ENCODE data around the gene LEFTY1. TPM values are rescaled to one million over a fixed set of nuclear protein-coding genes. Genes with fewer than 3 reads are reported as not detected.

Gene LEFTY1
- total RNA-seq, 2 experiments from 2014 or later = 0.09 to 1.0 TPM

GRCh38 chr1:225881959-225882693 is 6.8 kb downstream of the LEFTY1 start, which contains the start of gene TMEM63A:
Gene TMEM63A, minus strand, starts transcription at chr1:225882380. Its CDS starts 4,800 bp downstream, at chr1:225877580.
- peak within 1 kb of the TSS; percentile 96 for H3K4me2 ChIP-seq (ENCODE audit: low read length)
- H3K4me3 ChIP-seq (ENCODE audit: low read depth, low read length, poor library complexity, severe bottlenecking) = peak within 1 kb of the TSS; percentile 83
- TF ChIP-seq CTCF (conservative IDR thresholded peaks at IDR 0.05; ENCODE audit: low read length) = peak; percentile 47; the same call in 1 of the 2 replicates
- no peak for TF ChIP-seq EZH2phosphoT487 (IDR thresholded peaks at IDR 0.05; ENCODE audit: borderline replicate concordance, low read depth, low read length)
- ChIA-PET POLR2A (interaction anchor here (0.6 to 4.2 kb wide), 19 partner anchors 9 to 360 kb away, joined by 3 to 35 read pairs (median 5); partner anchors contain the start of genes PYCR2, SDE2 and SRP9), CTCF (ENCODE audit: unreplicated experiment) (interaction anchor here (0.6 to 1.9 kb wide), 7 partner anchors 12 to 401 kb away, joined by 3 to 5 read pairs (median 3); no protein-coding TSS in a partner anchor)
- H3K9me3 ChIP-seq (ENCODE audit: low read length) = no peaks in the 10 kb centered on the region
- H3K36me3 ChIP-seq (ENCODE audit: insufficient read depth, low read length) = peaks cover 6% of the 10 kb centered on the region; the same call in 1 of the 2 replicates
- DNase-seq (ENCODE audit: low spot score) = peak; percentile 86
- intact Hi-C loops (cut with micrococcal nuclease; ENCODE audit: unreplicated experiment) = loop anchor here (1.0 to 2.0 kb wide), 4 partner anchors 15 to 95 kb away; no protein-coding TSS in a partner anchor
- no peaks in the 10 kb centered on the region for H3K79me2 ChIP-seq (ENCODE audit: insufficient read depth, low read depth, low read length)
- H4K20me1 ChIP-seq (ENCODE audit: insufficient read depth, low read length) = no peaks in the 10 kb centered on the region
- H3K27ac ChIP-seq (ENCODE audit: low read depth, low read length, poor library complexity, severe bottlenecking) = peak within 1 kb of the TSS; percentile 32
- peak within 1 kb of the TSS; percentile 86 for H2AFZ ChIP-seq (ENCODE audit: low read length)
- peaks cover 47% of the 10 kb centered on the region for H3K4me1 ChIP-seq (ENCODE audit: insufficient read depth, low read length, poor library complexity, severe bottlenecking)
- no peaks in the 10 kb centered on the region for H3K9me2 ChIP-seq (ENCODE audit: insufficient read depth, low read length)
- BruUV-seq (replicated peaks) = no TSS peak

GRCh38 chr1:225881081-225881958 is 7.6 kb downstream of the LEFTY1 start:
- H3K4me2 ChIP-seq (ENCODE audit: low read length) = peak overlapping the region; percentile 96
- H3K79me2 ChIP-seq (ENCODE audit: insufficient read depth, low read depth, low read length) = no peaks in the 10 kb centered on the region
- H3K4me1 ChIP-seq (ENCODE audit: insufficient read depth, low read length, poor library complexity, severe bottlenecking) = peaks cover 47% of the 10 kb centered on the region
- H3K4me3 ChIP-seq (ENCODE audit: low read depth, low read length, poor library complexity, severe bottlenecking) = peak overlapping the region; percentile 83
- intact Hi-C loops (cut with micrococcal nuclease; ENCODE audit: unreplicated experiment) = loop anchor here (2.0 kb wide), 2 partner anchors 33 to 95 kb away; no protein-coding TSS in a partner anchor
- H2AFZ ChIP-seq (ENCODE audit: low read length) = peak overlapping the region; percentile 86
- H3K9me3 ChIP-seq (ENCODE audit: low read length) = no peaks in the 10 kb centered on the region
- POLR2A ChIA-PET = interaction anchor here (0.7 to 4.2 kb wide), 14 partner anchors 10 to 118 kb away, joined by 3 to 35 read pairs (median 5); partner anchors contain the start of genes SDE2 and SRP9
- H3K27ac ChIP-seq (ENCODE audit: low read depth, low read length, poor library complexity, severe bottlenecking) = peak overlapping the region; percentile 32
- H4K20me1 ChIP-seq (ENCODE audit: insufficient read depth, low read length) = no peaks in the 10 kb centered on the region
- DNase-seq (ENCODE audit: low spot score) = peak; percentile 48
- CTCF ChIA-PET (ENCODE audit: unreplicated experiment) = interaction anchor here (1.0 to 1.9 kb wide), 4 partner anchors 11 to 401 kb away, joined by 4 to 5 read pairs (median 4); no protein-coding TSS in a partner anchor
- no peaks in the 10 kb centered on the region for H3K9me2 ChIP-seq (ENCODE audit: insufficient read depth, low read length)
- H3K36me3 ChIP-seq (ENCODE audit: insufficient read depth, low read length) = peaks cover 10% of the 10 kb centered on the region; the same call in 1 of the 2 replicates
- TSS peak; percentile 55 for BruUV-seq (replicated peaks)
- TF ChIP-seq EZH2phosphoT487 (IDR thresholded peaks at IDR 0.05; ENCODE audit: borderline replicate concordance, low read depth, low read length) (no peak), CTCF (conservative IDR thresholded peaks at IDR 0.05; ENCODE audit: low read length) (no peak)

All from OCI-LY7 (cell line).